NCI-H774 (cell line): Measurements from ENCODE around the gene NUP85.
"Not testable (repeated sequence)": the region's sequence is repeated elsewhere in the genome, so short reads cannot be mapped to it uniquely, and the experiment has no call there.

Experiments
- DNase-seq: peaks from one replicate; lab custom pipeline; 2025; lab: John Stamatoyannopoulos, UW

NUP85 gene

GRCh38 chr17:75241996-75242460, 36.5 kb downstream of the NUP85 start:
- DNase-seq = no peak

DNA sequence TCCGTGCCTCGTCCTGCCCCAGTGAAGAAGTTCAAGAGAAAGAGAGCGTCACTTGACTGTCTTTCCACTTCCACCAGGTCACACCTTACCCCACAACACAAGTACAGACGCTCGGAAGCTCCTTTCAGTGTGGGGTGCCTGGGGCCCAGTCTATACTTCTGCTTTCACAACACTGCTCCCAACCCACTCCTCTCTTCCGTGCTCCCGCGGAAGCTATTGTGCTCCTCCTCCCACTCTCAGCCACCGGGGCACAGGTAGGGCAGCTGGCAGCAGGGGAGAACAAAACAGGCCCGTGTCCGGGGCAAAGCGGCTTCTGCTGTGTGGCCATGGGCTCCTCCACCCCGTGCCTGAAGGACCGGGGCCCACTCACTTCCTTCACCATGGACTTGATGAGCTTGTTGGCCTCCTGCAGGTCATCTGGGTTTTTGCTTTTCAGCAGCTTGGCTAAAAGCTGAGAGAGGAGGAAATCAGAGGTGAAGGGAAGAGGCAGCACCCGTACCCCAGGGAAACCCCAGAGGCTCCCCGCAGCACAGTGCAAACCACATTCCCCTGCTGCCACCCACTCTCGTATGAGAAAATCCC, 37.1 kb downstream of the NUP85 start:
- no peak for DNase-seq

DNA sequence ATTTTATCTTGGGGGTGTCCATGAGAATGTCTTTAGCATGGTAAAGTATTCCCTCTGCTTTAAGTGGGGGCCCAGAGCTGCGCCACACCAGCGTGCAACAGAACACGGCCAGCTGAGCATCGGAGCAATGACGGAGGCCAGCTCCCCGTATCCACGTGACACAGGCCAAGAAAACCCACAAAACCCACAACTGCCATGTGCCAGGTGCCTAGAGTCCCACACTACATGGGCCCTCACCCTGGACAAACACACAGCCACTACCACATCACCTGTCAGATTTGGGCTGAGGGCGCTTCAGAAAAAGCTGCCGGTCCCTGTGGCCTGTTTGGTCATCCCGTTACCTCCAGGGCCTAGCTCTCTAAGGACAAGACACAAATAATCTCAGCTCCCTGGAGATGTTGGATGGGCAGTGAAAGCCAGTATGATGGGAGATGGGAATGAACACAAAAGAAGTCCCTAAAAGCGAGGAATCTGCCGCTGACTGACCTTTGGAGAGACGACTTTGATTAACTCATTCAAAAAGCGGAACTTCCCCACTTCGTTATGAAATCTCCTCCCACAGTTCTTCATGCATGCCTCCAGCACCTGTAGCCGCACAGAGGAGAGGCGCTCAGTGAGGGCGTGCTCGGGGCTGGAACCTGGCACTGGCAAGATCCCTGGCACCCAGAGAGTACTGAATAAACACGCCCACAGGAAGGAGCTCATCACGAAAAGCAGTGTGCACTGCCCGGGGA, 38.8 kb downstream of the NUP85 start:
- no peak for DNase-seq

DNA sequence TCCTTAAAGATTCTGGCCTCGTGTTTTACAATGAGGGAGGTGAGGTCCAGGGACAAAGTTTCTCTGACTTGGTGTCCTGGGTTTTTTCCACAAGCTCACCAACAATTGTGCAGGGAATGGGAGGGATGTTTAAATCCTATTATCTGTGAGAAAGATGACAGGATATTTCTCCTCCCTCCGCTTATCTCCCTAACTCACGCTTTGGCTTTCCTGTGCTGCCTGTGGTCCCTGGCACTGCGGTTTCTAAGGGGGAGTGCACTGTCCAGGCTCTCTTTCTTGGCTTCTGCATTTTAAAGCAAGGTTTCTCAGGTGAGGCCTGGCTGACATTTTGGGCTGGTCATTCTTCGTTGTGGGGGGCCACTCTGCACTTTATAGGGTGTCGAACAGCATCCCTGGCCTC, 39.5 kb downstream of the NUP85 start:
- no peak for DNase-seq

GRCh38 chr17:75246404-75246803, 40.9 kb downstream of the NUP85 start:
- DNase-seq = no peak

DNA sequence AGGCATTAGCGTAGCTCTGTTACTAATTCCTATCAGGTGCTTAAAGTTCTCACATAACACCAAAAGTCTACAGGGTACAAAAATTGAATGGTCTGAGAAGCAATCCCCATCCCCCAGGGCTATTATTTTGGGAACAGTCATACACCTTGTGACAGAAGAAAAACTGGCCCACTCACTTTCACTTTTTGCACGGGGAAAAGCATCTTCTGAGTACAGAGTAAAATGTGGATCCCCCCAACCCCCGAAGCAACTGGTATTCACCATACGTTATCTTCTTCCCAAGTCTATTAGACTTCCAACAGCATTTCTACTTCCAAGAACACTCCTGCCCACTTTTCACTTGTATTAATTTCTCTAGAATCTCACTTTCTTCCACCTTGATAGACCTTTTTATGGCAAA, 44.1 kb downstream of the NUP85 start:
- DNase-seq = no peak

GRCh38 chr17:75250009-75250471, 44.6 kb downstream of the NUP85 start:
- no peak for DNase-seq

DNA sequence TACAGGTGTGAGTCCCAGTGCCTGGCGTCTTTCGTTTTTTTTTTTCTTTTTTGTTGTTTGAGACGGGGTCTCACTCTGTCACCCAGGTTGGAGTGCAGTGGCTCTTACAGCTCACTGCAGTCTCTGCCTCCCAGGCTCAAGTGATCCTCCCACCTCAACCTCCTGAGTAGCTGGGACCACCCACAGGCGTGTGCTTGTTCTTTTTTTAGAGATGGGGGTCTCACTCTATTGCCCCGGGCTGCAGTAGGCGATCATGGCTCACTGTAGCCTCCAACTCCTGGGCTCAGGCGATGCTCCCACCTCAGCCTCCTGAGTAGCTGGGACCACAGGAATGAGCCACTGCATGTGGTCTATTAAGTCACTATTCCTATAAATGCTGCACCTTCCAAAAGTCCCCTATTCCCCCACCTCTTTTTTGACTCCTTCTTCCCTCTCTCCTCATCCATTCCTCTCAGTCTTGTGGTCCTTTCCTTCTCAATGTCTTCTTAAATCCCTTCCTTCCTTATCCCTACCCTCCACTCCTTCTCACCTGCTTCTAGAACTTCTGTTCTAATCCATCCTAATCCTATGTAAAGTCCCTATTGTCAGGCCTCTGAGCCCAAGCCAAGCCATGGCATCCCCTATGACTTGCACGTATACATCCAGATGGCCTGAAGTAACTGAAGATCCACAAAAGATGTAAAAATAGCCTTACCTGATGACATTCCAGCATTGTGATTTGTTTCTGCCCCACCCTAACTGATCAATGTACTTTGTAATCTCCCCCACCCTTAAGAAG, 46.7 kb downstream of the NUP85 start:
- no peak for DNase-seq

- DNase-seq = not testable (repeated sequence)
These were observed 50.6 kb downstream of the NUP85 start for GRCh38 chr17:75255954-75256698.

GRCh38 chr17:75257228-75257627, 51.7 kb downstream of the NUP85 start:
- DNase-seq = not testable (repeated sequence)

DNA sequence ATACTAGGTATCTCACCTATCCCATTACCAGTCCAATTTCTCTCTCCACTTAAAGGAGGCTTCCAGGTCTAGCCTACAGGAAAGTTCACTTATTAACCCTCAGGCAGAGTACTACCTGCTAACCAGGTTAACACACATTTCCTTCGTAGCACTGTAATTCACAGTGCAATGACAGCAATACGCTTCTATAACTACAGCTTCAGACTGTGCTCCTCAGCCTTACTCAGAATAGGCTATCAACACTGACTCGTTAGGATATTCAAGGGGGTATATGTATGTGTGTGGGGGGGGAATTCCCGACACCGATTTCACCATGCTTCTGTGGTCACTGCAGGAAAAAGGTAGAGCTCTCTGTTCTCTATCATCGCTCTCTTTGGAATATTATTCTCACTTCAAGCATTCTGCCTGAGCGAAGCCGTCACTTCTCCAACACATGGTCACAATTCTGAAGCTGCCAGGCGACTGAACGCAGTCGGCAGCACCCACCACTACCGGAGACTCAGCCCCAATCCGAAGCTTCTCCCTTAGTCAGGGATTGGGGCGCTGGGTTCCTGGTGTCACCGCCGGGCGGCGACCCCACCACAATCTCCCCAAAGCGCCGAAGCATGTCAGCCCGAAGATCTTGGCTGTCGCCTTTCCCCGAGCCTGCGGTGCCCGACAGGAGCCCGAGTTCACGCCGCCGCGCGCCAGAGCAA, 55.3 kb downstream of the NUP85 start:
- no peak for DNase-seq

GRCh38 chr17:75261336-75262111, 56.0 kb downstream of the NUP85 start, which contains the start of the genes GGA3 and MRPS7:
GGA3 (minus strand) TSS chr17:75261606; CDS start chr17:75261587, 19 bp downstream.
MRPS7 (plus strand) TSS chr17:75261879; CDS start chr17:75261901, 22 bp downstream.
- DNase-seq = peak; percentile 95

DNA sequence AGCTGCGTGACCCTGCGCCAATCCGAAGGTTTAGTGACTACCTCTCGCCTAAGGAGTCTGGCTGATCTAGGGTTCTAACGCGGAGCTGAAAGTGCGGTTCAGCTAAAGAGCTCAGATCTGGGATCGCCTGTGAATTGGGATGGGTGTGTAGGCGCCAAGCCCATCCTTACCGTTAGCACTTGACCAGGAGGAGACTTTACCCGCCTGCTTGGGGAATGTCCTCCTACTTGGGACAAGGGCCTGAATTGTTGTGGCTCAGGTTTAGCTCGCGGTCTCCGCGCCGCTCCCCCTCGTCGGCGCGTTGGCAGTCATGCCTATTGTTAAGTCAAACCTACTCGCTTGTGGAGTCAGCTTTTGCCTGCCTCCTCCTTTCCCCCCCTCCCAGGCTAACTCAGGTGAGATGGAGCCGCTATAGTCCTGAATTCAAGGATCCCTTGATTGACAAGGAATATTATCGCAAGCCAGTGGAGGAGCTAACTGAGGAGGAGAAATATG, 56.7 kb downstream of the NUP85 start:
- DNase-seq = no peak

DNA sequence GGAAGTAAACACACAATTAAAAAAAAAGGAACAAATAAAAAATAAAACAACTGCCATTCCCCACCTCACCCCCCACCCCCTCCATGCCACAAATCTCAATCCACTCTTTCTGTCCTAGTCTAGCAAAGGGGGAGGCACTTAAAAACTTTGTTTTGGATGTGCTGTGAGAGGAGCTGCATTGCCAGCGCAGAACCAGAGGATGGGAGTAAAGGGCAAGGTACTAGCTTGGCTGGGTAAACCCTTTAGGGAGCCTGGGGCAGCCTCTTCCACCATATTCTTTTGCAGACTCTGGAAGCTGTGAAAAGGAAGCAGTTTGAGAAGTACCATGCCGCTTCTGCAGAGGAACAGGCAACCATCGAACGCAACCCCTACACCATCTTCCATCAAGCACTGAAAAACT, 57.6 kb downstream of the NUP85 start:
- DNase-seq = no peak

DNA sequence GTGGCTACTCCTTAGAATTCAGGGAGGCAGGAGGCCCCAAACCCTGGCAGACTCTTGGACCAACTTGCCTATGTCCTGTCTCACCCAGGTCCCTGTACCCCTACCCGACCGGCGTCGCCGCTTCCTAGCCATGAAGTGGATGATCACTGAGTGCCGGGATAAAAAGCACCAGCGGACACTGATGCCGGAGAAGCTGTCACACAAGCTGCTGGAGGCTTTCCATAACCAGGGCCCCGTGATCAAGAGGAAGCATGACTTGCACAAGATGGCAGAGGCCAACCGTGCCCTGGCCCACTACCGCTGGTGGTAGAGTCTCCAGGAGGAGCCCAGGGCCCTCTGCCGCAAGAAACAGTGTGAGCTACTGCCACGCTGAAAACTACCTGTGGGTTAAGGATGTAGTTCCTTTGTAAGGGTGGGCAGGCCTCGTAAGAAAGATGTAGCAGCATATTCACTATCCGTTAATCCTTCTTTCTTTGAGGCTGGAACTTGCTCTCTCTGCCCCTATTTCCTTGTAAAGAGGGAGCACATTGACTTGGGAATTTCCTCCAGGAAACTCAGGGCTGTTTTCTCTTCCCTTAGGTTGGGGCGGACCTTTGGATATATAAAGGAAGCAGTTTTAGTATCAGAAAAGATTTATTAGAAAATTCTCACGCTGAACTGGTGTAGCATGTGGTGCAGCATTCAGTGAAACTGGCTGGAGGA, 60.3 kb downstream of the NUP85 start:
- no peak for DNase-seq

- peak; percentile 22 for DNase-seq
These were observed 61.1 kb downstream of the NUP85 start for GRCh38 chr17:75266316-75267152.

- no peak for DNase-seq
These were observed 61.6 kb downstream of the NUP85 start for GRCh38 chr17:75267153-75267410.

DNA sequence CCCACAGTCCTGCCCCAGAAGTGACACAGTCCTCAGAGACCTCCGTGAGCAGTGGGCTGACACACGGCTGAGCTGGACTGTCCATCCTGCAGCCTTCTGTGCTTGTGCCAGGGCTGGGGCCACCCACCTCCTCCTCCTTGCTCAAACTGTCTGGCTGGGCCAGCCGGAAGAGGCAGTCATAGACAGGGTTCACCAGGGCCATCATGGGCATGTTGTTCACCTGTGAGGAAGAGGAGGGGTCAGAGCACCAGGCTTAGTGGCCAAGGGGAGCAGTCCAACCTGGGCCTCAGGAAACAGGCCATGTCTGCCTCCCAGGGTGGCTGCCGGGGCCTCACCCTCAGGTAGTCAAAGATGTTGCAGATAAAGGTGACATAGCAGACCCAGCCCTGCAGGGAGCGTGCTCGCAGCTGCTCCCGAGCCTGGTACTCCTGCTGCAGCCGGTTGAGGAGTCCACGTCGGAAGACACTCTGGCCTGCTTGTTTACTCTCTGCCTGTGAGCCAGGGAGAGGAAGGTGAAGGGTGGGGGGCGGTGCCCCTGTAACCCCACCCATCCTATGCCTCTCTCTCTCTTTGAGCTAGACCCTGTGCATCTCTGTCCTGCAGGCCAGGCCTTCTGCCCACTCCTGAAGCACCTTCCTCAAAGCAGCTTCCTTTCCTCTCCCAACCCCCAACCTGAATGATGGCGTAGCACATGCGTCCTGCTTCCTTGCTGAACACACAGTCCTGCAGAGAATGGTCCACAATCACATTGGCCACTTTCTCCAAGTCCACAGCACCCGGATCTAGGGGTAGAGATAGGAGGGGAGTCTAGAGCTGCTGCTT, 62.1 kb downstream of the NUP85 start:
- DNase-seq = peak; percentile 29
